HG03521 (cell line): ENCODE measurements around the gene PLXNA4.

ENCODE experiments used
- ATAC-seq: cut with Tn5 transposase; IDR thresholded peaks from one replicate; pipeline ENCODE4 v1.9.1; 2021; ENCODE audit warnings: mild to moderate bottlenecking, moderate library complexity; ENCODE audit not compliant: unreplicated experiment

PLXNA4 gene

DNA sequence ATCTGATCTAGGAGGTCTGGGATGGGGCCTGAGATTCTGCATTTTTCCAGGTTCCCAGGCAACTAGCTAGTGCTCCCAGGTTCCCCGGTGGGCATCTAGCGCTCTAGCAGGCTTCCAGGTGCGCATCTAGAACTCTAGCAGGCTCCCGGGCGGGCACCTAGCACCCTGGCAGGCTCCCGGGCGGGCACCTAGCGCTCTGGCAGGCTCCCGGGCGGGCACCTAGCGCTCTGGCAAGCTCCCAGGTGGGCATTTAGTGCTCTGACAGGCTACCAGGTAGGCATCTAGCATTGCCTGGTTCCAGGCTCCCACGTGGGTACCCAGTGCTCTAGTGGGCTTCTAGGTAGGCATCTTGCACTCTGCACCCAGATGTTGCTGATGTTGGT, 414.7 kb downstream of the PLXNA4 start:
- ATAC-seq = no peak

DNA sequence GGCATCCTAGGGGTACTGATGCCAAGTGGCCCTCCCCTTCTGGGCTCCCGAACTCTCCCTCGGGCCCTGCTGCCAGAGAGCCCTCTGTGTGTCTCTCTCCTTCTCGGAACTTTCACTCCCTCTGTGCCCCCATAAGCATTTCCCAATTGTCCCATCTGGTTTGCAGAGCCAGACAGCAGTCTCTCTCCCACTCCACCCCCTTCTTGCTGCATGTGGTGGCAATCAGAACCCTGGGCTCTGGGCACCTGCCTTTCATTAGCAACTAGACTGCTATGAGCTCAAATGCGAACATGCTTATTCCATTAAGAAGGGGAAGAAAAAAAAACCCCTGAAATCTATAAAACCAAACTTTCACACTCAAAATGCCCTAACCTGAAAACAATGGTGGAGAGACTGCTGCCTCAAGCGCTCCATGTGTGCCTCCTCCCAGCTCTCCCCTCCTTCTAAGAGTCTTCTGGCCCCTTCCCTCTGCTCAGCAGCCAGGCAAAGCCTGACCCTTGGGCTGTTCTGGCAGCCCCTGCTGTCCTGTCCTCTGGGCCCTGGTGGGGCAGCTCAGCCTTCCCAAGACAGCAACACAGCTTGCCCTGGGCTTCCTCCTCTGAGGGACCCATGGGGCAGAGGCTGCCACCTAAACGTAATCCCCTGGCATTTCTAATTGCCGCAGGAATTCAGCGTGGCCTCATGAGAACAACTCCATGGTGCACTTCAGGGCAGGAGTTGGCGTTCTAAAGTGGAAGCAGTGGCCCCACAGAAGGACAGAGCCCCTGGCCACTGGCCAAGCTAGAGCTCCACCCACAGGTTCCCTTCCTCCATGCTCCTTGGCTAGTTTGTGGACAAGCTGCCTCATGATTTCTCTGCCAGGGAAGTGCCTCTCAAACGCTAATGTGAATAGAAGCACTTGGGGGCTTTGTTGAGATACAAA, 415.4 kb downstream of the PLXNA4 start:
- no peak for ATAC-seq

DNA sequence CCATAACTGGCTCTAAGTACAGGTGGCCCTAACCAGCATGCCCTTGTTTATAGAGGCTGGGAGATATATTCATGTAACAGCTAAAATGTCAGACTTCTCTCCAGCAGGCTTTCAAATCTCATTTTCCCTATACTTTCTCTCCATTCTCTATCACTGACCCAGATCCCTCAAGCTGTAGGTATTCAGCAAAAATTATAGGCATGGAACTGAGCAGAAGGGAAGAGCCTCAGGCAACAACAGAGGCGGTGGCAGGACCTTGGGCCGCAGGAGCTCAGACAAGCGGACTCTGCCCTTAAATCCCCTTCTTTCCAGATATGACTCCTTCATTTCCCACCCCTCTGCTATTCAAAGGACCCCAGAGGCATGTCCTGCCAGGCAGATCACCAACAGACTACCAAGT, 417.4 kb downstream of the PLXNA4 start:
- ATAC-seq = no peak

DNA sequence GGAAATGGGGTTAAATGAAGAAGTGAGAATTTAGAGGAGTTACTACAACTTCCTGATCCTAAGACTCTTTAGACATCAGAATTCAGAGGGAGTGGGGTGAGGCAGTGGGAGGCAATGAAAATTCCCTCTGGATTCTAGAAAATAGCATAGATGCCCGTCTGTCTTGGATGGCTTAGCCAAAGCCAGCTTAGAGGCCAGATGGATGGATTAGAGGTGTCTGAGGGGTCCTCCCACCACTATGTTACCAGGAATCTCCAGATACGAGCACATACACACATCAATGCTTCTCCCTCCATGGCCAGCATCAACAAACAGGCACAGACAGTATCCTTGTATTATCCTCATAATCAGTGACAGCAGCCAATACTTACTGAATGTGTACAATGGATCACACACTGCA, 418.1 kb downstream of the PLXNA4 start:
- ATAC-seq = no peak

DNA sequence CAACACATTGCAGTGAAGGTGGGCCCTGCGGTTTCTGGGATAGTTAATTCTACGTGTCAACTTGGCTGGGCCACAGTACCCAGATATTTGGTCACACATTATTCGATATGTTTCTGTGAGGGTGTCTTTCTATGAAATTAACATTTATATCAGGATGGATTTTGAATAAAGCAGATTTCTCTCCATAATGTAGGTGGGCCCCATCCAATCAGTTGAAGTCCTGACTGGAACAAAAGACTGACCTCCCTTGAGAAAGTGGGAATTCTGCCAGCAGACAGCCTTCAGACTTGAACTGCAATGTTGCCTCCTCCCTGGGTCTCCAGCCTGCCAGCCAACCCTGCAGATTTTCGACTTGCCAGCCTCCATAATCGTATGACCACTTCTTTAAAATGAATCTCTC, 420.6 kb downstream of the PLXNA4 start:
- ATAC-seq = no peak

DNA sequence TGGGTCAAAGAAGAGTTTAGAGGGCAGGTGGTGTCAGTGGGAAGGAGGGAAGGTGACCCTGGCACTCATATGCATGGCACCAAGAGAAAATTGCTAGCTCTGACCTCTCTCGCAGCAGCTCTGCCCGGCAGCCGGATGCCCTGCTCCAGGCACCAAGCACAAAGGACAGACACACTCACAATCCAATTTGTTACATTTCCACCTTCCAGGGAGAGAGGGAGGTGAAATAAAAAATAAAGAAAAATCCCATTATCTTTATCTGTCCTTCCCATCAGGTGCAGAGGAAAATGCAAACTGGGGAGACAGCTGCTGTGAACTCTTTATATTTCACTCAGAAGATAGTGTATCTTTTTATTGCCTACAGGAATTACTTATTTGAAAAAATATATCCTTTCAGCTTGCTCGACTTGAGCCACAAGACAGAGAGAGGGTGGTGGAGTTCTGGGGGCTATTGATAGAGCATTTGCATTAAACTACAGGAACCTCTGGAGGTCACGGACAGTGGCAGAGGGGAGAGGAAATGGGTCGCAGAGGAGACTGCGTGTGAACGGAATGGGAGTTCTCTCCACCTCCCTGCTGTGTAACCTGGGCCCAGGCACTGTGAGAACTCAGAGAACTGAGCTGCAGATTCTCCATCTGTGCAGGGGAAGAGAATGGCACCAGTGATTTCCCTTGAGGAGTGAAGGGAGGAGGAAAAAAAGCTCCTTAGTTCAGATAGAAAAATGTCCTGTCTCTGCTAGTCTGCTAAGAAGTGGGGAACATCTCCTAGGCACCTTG, 421.4 kb downstream of the PLXNA4 start:
- no peak for ATAC-seq

DNA sequence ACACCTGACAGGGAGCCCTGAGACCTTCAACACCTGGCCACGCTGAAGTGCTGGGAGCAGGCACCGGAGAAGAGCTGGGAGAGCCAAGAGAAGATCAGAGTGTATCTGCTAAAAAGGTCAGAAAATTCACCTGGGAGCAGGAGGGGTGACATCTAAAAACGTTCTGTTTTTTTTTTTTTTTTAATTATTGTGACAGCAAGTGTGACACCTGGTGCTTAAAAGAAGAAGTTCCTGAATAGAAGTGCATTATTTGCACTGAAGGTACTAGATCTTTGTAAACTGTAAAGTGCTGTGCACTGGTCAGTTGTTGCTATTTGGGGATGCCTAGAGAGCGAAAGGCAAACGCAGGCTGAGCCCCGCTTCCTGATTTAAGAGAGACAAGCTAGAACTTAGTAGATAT, 422.0 kb downstream of the PLXNA4 start:
- ATAC-seq = no peak

DNA sequence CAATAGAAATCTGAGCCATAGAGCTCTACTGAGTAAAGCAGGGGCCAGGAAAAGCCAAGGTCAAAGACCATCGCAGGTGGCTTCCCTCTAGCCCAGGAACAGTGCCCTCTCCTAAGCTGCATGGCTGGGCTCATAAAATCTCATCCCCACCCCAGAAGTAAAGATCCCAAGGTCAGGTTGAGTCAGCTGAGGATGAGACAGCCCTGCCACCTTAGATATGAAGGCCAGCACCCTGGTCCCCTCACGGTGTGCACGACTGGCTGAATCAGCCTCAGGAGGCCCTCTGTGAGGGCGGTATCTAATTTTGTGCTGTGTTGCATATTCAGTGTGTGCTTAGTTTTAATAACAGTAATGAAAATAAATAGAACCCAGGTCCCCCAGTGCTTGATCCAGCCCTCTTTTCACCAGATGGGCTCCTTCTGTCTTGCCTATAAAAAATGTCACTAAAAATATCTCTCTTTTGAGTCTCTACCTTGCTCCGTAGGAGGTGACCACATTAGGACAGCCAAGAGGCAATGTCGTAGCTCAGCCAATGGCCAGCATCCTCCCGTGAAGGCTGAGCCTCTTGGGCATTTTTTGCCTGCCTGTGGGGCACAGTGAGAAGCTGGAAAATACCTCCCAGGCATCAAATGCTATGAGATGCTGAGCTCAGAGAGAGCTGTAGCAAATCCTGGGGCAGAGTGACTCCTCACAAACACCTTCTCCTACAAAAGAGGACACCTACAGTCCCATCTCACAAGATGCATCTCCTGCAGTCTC, 424.0 kb downstream of the PLXNA4 start:
- ATAC-seq = no peak

DNA sequence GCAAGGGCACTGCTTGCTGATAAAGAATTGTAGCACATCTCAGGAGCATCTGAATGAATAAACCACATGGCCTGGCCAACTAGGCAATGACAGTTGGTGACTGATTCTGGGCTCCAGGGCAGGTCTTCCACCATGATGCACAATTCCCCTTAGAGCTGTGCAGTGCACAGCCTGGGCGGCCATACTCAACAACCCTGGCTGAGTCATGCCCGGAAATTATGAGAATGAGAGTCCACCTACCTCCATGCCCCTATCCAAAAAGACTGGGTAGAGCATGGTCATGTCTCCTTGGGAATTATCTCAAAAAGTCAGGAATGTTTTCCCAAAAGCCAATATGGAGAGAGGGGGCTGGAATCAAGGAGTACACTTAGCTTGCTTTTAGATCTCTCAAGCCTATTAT, 425.6 kb downstream of the PLXNA4 start:
- ATAC-seq = no peak

DNA sequence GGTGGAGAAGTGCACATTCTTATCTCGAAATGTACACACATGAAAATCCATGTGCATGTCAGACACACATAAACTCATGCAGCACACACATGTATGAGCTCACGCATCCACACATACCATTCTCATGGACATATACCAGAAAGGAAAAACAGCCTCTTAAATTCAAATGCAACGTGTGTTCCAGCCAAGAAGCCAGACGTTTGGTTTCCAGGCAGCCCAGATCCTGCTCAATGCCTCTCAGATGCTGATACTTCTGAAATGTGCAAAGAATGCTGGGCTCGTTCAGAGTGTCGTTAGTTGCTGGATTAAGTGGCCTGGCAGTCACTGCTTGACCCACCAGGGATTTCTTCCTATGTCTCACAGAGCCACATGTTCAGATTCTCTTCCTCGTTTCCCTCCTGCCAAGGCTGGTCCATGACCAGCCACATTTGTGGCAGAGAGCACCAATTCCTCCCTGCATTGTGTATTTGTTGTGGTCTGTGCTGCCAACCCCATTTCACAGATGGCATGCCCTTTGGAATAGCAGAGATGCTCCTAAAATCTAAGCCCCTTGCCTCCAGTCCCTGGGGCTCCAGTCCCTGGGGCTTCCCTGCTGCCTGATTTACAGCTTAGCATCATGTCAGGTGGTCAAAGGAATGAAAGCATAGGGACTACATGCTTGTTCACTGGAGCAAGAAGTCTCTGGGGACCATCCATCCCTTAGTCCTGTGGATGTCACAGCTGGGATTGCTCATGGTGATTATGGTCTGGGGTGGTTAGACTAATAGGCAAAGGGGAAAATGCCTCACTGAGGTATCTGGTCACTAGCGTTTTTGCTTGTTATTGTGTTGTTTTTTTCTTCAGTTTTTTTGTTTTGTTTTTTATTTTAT, 426.6 kb downstream of the PLXNA4 start:
- no peak for ATAC-seq

DNA sequence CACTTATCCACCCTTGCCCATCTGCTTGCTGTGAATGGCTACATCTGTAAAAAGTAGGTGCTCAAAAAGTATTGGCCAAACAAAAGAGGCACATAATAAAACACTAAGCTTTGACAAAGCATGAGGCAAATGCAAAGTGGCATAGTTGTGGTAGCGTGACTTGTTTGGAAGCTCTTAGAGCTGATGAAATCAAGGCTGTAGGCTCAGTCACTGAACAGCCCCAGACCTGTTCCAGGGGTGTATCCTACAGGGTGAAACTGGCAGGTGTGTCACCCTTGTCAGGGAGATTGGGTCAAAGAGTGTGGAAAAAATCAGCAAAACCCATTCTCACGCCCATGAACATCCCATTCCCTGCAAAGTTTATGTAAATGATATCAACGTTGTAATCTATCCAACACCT, 427.4 kb downstream of the PLXNA4 start:
- no peak for ATAC-seq

DNA sequence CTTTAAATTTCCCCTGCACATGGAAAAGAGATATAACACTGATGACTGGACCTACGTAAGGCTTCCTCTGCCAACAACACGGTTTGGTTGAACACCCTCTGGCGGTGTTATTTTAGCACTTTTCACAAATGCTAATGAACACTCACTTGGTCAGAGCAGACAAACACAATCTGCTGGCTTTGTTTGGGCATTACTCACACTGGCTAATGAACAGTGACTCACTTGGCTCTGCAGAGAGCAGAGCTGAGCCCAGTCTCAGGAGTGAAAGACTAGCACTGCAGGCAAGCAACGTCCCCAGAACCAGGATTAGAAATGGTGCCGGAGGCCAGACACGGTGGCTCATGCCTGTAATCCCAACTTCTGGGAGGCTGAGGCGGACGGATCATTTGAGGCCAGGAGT, 430.8 kb downstream of the PLXNA4 start:
- ATAC-seq = no peak

DNA sequence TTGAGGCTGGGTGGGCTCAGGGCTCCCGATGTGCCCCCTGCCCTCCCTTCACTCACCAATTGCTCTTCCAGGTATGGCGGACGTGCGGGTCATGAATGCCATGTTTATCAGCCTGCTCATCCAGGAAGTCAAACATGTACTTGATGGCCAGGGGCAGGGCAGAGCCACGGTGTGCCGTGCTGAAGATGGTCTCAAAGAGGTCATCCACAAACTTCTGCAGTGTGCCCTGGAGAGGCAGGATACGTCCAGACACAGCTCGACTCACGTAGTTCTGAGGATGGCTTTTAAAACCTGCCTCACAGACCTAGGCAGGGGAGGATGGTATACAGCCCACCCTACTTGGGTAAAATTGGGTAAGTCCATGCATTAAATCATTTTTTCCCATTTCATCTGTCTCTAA, 431.2 kb downstream of the PLXNA4 start:
- no peak for ATAC-seq

DNA sequence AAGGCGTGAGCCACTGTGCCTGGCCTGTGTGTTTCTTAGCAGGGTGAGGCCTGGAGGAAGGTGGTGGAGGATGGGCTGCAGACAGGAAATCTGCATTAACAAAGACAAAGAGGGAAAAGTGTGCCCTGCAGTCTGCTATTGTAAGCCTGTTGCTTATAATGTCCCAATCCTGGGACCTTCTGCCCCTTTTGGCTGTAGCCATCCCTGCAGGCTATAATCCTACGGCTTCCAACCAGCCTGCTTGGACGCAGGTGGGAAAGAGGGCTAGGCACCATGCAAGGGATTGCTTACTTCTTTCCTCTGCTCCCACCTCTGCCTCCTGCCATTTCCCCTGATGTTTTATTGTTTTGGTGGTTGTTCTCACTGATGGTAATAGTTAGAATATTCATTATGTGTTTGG, 434.3 kb downstream of the PLXNA4 start:
- no peak for ATAC-seq

DNA sequence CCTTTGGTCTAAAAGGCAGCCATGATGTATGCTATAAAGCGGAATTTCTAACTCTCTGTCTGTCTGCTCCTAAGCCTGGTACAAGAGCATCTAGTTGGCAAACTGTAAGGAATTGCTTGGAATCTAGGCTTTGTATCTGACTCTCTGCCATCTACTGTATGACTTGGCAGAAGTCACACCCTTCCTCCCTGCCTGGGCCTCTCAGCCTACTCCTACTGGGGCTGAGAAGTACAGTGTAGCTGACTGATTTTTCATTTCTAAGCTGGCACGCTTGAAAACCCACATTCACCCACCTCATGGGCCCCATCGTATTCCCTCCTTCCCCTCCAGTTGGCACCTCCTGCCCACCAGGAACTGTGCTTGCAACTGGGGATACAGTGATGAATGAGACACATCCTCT, 435.2 kb downstream of the PLXNA4 start:
- ATAC-seq = no peak

DNA sequence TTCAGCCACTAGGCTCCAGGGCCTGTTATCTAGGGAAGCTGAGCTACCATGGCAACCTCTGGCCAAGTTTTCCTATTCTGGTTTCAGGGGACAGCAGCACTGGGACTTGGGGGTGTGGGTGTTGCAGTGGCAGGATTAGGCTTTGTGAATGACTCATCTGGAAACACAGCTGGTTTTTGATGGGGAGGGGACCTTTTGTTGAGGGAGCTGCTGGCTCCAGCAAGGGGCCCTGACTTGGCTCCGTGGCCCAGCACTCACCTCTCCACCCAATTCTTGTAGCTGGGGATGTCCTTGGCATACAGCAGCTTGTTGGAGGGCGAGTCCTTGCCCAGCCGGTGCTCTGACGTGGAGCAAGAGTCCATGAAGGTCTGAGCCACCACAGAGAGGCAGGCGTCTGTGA, 435.9 kb downstream of the PLXNA4 start:
- ATAC-seq = no peak

DNA sequence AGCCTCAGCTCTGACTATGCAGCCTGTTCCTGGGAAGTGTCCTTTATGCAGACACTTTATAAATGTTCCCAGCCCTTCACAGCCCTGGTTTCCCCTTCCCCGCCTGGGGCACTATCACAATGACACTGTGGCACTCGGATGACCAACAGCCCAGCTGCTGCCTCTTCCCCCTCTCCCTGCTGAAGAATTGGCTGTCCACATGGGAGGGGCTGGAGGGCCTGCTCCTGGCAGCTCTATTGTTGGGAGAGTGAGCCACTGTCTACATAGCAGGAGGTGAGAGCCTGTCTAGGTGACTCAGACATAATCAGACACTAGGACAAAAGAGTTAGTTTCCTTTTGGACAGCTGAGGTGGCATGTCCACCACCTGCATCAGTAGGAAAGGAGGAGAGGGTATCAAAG, 437.5 kb downstream of the PLXNA4 start:
- no peak for ATAC-seq

DNA sequence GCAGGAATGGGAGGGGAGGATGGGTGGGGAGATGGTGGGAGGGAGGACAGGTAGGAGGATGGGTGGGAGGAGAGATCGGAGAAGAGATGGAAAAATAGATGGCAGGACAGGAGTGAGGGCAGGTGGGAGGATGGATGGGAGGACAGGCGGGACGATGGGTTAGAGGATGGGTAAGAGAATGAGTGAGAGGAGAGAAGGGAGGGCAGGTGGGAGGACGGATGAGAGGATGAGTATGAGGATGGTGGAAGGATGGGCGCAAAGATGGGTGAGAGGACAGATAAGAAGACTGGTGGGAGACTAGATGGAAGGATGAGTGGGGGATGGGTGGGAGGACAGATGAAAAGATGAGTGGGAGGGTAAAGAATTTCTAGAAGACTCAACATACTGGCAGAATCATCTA, 438.6 kb downstream of the PLXNA4 start:
- ATAC-seq = no peak

DNA sequence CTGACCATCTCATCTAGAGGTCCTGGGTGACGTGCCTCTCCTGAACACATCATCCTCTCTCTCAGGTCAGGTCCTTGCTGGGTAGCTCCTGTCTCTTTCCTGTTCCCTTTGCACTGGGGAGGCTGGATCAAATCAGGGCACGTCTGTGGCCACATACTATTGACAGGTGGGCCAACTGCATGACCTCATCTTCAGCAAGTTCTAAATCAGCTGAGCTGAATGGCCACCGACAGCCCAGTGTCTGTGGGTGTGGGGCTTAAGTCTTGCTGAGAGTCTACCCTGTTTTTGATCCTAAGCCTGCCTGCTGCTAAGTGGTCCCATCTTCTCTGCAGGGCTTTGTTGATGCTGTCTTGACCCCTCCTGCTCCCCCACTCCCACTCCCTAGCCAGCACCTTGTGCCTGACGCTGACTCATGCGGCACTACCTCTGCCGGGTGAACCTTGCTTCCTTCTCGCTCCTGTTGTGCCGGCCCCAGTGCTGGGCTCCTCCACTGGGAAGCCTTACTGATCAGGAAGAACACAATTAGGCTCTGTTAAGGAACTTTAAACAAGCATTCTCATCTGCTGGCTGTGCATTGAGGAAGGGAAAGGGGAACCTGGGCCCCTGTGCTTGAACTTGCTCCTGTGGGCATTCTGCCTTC, 440.4 kb downstream of the PLXNA4 start:
- ATAC-seq = no peak

DNA sequence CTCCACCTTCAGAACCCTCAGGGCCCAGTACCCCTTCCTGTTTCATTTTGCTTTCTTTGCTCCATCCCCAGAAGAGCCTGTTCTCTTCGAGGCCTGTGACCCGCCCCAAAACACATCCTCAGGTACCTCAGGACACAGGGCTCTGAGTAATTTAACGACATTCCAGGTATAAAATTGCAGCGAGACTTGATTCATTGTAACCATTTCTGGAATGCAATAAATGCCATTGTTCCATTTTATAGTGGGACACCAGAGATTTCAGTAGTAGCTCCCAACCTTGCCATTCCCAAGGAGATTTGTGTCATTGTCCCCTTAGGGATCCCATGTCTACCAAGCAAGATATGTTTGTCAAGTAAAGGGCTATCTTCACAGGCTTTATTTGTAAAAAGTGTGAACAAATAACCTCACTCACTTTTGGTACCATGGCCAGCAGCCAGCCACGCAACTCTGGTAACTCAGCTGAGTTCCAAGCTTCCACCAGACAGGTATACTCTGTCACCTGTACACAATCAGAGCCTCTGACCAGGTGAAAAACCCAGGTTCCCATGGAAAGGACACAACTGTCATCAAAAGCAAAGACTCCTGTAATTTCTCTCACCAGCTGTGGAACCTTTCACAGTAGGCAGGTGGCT, 441.3 kb downstream of the PLXNA4 start:
- ATAC-seq = no peak
